HG03135 (cell line): ENCODE results near the gene FOXL1.
"Not testable (repeated sequence)": the region's sequence is repeated elsewhere in the genome, so short reads cannot be mapped to it uniquely, and the experiment has no call there.

Source experiments
- ATAC-seq: cut with Tn5 transposase; IDR thresholded peaks from one replicate; pipeline ENCODE4 v1.9.1; 2021; ENCODE audit warnings: mild to moderate bottlenecking, moderate library complexity; ENCODE audit not compliant: unreplicated experiment

The FOXL1 gene

DNA sequence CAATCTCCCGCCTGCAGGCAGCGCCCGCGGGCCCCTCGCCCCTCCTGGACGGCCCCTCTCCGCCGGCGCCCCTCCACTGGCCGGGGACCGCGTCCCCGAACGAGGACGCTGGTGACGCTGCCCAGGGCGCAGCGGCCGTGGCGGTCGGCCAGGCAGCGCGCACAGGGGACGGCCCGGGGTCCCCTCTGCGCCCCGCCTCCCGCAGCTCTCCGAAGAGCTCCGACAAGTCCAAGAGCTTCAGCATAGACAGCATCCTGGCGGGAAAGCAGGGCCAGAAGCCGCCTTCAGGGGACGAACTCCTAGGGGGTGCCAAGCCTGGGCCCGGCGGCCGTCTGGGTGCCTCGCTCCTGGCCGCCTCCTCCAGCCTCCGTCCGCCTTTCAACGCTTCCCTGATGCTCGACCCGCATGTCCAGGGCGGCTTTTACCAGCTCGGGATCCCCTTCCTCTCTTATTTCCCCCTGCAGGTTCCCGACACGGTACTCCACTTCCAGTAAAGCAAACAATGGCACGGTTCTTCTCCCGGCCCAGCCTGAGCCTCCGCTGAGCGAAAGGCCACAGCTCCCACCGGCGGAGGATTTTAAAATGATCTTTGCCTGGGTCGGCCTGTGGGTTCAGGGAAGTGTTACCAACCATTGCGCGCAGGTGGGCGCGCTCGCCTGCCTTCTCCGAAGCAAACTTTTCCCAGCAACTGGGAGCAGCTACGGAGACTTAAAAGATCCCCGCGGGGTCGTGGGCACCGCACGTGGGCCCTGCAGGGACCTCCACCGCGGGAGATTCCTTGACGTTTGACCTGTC lies 1.1 kb downstream of the FOXL1 start:
- no peak for ATAC-seq

DNA sequence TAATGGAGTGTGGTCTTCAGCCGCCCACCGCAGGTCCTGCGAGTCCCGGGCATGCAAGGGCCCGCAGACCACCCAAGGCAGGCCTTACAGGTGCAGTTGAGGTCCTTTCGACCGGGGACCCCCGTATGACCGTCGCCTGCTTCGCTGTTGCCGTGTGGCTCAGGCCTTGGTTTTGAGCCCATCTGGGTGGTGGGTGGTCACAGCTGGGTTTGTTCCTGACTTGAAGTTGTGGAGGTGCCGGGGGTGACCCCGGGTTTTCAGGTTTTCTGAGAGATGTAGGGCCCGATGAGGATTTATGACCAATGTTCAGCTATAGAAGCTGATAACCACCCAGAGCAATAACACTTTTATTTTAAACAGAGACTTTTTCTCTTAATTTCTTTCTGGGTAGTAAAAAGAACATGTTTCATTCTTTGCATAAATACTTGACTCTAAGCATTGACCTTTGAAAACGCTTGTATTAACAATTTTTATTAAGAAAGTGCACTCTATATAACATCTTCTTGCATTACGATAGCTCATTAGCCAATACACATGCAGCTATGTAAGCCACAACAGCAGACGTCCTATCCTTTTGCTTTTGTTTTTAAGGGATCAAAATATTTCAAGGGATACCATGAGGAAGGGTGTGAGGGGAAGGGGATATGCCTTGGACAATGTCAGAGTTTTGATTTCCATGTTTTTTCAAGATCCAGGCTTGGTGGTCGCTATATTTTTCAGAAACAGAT lies 1.9 kb downstream of the FOXL1 start:
- no peak for ATAC-seq

DNA sequence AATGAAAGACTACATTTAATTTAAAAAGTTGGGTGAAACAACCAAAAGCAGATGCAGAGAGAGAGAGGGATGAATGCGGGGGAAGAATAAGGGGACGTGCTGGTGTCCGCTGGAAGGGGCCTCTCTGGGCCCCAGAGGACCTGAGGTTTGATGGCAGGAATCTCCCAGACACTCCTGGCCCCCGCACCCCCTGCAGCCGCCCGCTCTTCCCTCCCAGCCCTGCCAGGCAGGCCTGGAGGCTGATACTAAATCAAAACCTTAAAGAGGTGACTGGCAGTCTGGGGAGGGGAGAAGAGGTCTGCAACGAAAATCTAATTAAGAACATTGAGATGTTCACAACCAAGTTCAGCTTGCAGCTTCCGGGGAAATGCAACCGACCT lies 2.4 kb downstream of the FOXL1 start:
- no peak for ATAC-seq

DNA sequence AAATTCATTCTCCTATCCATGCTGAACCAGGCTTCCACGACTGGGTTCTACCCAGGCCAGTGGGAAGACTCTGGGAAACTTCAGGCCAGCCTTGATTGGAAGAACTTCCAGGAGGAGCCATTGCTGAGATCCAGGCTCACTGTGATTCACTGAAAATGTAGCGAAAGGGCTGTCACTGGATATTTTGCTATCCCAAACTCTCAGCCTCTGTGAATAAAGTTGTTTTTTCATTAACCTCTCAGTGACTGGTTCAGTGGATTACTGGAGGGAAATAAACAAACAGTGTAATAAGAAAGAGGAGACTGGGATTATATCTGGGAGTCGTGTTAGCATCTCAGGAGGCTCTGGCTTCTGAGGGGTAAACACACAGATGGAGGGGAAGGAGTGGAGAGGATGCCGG lies 3.1 kb downstream of the FOXL1 start:
- no peak for ATAC-seq

DNA sequence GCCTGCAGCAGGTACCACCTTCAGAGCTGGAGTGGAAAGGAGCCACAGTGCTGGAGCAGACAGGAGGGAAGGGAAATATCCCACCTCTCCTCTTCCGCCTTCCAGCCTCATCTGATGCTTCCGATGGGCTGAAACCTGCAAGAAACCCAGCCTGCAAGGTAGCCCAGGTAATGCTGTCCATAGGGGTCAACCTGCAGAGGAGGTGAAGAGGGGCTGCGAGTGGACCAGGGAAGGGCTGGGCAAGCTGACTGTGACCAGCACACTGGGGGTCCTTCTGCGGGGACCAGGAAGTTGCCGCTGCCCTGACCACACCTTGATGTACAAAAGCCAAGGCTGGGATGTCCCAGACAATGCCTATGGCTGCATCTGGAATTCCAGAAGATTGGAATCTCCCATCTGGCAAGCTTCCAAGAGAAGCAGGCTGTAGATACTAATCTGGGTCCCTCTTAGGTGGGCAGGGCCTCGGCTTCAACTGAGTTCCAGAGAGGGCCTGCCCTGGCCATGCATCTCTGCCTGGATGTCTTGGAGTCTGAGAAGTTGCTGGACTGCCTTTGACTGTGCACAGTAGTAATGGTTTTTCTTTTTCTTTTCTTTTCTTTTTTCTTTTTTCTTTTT lies 5.8 kb downstream of the FOXL1 start:
- no peak for ATAC-seq

DNA sequence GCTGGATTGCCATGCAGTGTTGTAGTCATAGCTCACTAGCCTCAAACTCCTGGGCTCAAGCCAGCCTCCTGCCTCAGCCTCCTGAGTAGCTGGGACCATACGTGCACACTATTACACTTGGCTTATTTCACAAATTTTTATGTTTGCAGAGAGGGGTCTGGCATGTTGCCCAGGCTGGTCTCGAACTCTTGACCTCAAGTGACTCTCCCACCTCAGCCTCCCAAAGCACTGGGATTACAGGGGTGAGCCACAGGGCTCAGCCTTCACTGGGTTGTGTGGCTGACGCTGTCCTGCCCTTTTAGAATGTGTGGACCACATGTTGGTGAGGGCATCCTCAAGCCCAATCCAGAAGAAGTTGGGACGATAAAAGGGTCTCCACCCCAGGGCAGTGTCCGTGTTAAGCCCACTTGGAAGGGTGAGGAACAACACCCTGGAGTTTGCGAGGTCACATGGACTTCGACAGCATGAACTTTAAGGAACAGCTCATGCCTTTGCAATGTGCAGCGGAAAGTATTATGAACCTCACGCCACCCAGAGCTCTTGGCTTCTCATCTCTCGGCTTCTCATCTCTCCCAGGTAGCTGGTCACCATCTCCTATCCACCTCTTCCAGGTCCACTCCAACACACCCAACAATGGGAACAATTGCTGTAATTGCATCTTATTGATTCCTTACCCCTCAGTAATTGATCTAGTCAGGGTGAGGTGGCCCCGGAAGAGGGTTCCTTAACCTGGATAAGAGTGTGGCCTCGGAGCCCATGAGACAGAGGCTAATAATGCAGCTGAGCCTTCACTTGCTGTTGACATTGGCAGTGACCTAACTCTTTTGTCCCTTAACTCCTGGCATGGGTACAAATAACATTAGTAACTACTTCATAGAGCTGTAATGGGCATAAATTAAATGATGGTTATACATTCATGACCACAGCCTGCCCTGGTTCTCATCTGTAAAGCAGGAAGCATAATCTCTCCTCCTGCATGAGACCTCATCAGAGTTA lies 6.7 kb downstream of the FOXL1 start:
- ATAC-seq: no peak

DNA sequence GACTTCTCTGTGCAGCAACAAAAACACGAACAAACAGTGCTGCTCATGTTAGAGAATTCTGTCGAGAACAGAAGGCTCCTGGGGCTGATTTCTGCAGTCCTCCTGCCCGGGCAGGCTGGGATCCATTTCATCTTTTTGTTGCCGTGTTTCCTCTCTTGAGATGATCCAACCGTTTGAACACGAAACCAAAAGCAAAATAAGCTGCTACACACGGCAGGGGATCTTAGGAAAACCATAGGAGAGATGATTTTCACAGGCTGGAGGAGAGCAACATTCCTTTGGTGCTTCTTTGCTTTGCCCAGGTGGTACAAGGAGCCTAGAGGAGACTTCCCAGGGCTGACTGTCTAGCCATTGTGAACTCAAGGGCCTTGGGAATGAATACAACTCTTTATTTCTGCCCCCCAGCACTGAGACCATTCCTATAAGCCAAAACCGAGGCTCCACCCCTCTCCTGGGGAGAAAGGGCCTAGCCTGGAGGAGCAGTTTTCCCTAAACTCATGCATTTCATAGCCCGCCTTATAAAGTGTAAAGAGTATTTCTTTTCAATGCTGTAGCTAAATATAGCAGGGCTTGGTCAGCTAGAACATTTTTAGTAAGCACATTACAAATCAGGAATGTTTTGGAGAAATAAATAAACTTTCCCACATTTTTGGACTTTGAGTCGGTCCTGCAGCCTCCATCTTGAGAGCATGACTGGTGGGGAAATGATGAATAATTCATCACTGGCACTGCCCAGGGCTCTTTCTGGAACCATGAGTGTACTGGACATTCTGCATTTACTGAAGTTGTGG lies 7.7 kb downstream of the FOXL1 start:
- ATAC-seq: no peak

DNA sequence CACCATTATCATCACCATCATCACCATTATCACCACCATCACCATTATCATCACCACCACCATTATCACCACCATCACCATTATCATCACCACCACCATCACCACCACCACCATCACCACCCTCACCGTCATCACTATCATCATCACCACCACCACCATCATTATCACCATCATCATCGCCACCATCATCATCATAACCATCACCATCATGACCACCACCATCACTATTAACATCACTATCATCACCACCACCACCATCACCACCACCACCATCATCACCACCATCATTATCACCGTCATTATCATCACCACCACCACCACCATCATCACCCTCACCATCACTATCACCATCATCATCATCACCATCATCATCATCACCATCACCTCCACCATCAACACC lies 9.1 kb downstream of the FOXL1 start:
- ATAC-seq: no peak

DNA sequence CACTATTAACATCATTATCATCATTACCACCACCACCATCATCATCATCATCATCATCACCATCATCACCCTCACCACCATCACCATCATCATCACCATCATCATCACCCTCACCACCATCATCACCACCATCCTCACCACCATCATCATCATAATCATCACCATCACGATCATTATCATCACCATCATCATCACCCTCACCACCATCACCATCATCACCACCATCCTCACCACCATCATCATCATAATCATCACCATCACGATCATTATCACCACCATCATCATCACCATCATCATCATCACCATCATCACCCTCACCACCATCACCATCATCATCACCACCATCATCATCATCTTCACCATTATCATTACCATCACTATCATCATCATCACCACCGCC lies 9.6 kb downstream of the FOXL1 start:
- ATAC-seq: not testable (repeated sequence)

DNA sequence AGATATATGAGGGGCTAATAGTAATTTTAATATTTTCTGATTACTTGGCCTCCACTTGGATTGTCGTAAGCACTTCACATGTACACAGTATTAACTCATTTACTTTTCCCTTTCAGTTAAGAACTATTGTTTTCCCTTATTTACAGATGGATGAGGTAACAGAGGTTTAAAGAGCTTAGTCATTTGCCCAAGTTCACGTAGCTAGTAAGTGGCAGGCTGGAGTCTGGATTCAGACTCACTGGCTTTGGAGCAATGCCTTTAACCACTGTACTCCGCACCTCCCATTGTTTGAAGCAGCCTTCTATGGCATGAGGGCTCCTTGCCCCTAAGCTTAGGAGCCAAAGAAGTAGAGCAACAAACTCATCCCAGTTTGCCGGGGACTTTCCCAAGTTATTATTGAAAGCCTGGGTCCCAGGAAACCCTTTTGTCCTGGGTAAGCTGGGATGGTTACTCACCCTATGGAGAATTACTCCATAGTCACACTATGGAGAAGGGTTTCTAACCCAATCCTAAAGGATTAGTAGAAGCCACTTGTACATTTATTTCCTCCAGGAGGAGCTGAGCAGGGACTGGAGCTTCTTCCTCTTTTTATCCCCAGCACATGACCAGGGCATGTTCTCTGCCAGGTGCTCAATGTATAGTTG lies 12.3 kb downstream of the FOXL1 start:
- no peak for ATAC-seq

DNA sequence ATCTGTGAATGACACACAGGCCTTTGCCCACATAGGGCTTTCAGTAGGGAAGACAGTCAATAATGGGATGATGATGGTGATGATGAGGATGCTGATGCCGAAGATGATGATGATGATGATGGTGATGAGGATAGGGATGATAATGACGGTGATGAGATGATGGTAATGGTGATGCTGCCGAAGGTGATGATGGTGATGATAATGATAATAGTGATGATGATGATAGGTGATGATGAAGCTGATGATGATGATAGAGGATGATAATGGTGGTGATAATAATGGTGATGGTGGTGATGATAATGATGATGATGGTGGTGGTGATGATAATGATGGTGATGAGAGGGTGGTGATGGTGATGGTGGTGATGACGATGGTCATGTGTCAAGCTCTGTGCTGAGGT lies 12.9 kb downstream of the FOXL1 start:
- ATAC-seq: no peak

DNA sequence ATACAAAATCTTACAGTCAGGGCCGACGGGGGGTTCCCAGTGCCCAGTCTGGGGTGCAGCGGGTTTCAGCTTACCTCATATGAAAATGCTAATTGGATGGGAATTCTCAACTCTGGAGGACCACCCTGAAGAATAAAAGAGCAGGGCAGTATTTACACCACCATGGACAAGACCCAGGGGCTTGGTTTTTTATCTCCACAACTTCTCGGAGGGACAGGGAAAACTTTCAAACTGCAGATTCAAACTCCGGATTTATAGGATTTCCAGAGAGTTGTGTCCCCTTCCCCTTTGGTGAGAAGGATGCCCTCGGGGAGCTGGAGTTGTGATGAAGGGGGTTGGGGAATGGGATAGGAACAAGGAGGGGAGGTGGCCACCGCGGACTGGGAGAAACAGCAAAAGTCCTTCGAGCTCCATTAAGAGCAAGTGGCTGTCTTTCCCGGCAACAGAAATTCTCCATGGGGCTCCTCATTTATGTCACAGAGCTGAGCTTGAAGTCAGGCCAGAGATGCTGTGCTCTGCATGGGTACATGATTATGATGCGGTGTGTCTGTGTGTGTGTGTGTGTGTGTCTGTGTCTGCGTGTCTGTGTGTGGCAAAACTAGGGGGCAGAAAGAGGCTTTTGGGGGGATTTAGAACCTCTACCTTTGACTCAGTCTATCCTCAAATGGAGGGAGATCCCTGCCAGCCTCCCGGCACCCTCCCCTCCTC lies 15.7 kb downstream of the FOXL1 start:
- ATAC-seq: no peak

DNA sequence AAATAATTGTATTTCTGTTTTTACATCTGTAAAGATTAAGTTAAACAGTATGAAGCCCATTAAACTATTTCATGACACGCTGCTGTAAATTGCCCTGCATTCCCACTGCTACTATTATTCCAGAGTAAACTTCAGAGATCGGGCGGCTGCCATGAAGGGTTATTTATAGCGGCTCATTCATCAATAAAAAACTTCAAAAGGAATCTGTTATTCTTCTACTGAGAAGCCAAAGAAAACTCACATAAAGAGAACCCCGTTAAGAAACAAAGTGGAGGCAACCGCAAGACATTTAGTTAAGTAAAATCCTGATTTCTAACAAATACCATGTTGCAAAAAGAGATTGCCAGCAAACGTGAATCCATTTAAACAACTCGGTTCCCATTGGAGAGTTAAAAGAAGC lies 16.4 kb downstream of the FOXL1 start:
- no peak for ATAC-seq

DNA sequence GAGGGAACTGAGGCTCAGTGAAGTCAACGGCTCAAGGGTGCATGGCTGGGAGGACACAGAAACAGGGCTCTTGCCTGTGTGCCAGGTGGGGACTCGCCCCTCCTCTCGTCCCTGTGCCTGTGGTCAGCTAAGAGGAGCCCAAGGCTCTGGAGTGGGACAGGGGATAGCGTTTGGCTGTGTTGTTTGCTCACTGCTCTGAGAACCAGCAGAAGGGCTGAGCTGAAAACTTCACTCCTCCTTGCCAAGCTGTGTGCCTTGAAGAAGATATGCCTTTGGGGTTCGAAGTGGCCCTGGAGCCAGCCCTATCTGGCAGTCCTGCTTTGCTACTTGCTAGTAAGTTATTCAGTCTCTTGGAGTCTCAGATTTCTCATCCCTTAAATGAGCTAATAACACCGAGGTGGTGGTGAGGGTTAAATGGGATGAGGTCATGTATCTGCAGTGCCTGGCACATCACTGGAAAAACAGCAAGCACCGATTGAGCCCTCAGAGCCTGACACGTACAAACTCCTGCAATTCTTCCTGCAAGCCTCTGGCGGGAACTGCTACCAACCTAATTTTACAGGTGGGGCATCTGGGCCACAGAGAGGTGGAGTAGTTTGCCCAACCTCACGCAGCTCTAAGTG lies 17.7 kb downstream of the FOXL1 start:
- no peak for ATAC-seq

DNA sequence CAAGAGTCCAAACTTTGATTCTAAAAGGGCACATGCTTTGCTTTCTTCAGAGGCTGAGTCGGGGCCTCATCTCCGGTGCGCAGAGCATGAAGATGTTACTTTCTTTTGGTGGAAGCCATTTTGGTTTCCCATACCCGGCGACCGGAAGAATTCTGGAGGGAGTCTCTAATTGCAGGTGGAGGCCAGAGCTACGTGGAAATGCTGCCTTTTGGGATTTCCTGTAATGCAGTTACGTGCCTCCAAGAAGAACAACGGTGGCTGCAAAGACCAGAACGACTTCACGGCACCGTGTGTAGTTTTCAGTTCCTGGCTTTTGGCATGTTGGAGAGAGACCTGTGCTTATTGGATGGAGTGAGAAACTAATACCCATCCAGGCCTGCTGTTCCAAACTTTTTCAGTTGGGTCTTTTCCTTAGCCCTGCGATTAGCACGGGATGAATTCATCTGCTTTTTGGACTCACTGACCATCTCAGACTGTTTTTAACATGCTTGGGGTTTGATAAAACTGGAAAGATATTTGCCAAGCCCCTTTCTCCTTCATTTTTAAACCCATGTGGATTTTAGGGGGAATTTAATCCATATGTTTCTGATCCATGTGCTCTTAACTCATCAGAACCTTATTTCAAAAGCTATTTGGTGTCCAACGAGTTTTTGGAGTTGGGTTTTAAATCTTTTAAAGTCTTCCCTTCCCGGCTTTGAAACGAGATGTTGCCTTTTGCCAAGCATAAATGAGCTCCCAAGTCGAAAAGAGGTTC lies 19.0 kb downstream of the FOXL1 start:
- ATAC-seq: no peak

DNA sequence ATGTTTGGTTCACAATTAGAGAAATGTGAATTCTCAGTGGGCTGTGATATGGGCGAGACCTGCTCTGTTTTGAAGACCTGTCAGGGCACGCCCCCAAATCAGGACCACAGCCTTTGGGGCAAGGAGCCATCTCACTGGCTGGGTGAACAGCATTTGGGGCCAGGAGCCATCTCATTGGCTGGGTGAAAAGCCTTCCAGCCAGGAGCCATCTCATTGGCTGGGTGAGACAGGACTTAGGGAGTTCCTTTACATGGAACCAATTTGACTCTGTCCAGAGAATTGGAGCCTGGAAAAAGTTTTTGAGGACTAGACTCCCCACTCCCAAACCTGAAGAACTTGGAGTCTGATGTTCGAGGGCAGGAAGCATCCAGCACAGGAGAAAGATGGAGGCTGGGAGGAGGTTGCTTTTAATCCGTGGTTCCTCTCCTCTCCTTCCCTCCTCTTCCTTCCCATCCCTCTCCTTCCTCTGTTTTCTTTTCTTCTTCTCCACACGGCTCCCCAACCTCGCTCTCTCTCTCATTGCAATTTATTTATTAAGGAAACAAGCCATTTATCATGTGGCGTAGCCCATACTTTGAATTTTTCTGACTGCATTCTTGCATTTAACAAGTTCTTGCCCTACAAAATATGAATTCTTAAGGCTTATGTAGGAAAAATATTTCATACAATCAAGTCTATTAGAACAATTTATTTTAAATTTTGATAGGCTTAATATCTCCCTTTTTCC lies 19.7 kb downstream of the FOXL1 start:
- ATAC-seq: no peak
